HG03520 (cell line): ENCODE results near the gene CDC42SE1.

Experiments used
- ATAC-seq: cut with Tn5 transposase; IDR thresholded peaks from one replicate; pipeline ENCODE4 v1.9.1; 2021; ENCODE audit warnings: mild to moderate bottlenecking, moderate library complexity; ENCODE audit not compliant: unreplicated experiment

CDC42SE1 gene

GRCh38 chr1:151054971-151055547 is 4.4 kb downstream of the CDC42SE1 start:
- no peak for ATAC-seq

- no peak for ATAC-seq
Observed at GRCh38 chr1:151051356-151052009, 7.9 kb downstream of the CDC42SE1 start.

DNA sequence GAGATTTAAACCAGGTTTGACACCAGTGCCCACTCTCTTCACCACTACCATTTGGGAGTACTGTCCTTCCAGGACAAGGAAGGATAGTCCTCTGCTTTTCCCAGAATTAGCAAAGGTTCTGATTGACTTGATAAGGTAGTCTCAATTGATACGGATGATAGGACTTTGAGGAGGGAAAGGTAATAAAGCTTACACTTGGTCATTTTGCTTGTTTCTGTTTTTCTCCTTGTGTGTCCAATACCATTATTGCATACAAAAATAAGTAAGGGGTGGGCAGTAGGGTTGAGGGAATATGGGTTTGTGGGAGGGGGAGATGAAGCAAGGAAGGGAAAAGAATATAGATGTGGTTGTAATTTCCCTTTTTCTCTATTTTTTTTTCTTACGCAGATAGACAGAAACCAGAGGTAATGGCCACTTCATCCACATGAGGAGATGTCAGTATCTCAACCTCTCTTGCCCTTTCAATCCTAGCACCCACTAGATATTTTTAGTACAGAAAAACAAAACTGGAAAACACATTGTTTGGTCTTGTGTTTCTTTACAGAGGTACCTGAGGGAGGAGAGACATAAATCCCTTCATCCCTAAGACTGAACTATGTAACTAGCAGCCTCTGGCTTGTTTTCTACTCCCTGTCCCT is 9.3 kb downstream of the CDC42SE1 start:
- ATAC-seq, result no peak

DNA sequence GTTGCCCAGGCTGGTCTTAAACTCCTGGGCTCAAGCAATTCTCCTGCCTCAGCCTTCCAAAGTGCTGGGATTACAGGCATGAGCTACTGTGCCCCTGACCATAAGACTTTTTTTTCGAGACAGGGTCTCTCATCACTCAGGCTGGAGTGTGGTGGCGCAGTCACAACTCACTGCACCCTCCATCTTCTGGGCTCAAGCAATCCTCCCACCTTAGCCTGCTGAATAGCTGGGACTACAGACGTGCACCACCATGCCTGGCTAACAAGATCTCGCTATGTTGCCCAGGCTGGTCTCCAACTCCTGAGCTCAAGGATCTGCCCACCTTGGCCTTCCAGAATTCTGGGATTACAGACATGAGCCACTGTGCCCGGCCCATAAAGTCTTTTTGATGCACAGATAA is 10.0 kb downstream of the CDC42SE1 start:
- no peak for ATAC-seq

- ATAC-seq, result no peak
Observed at GRCh38 chr1:151048645-151049032, 10.8 kb downstream of the CDC42SE1 start.

DNA sequence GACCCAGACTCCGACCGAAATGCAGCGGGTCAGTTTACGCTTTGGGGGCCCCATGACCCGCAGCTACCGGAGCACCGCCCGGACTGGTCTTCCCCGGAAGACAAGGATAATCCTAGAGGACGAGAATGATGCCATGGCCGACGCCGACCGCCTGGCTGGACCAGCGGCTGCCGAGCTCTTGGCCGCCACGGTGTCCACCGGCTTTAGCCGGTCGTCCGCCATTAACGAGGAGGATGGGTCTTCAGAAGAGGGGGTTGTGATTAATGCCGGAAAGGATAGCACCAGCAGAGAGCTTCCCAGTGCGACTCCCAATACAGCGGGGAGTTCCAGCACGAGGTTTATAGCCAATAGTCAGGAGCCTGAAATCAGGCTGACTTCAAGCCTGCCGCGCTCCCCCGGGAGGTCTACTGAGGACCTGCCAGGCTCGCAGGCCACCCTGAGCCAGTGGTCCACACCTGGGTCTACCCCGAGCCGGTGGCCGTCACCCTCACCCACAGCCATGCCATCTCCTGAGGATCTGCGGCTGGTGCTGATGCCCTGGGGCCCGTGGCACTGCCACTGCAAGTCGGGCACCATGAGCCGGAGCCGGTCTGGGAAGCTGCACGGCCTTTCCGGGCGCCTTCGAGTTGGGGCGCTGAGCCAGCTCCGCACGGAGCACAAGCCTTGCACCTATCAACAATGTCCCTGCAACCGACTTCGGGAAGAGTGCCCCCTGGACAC is 11.3 kb downstream of the CDC42SE1 start:
- peak; percentile 54 for ATAC-seq

DNA sequence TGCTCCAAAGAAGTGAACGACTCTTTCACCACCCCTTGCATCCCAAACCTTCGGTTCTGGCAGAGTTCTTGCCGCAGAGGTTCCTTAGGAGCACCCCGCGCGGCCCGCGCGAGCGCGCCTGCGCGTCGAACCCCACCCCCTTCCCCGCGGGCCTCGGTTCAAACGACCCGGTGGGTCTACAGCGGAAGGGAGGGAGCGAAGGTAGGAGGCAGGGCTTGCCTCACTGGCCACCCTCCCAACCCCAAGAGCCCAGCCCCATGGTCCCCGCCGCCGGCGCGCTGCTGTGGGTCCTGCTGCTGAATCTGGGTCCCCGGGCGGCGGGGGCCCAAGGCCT is 11.9 kb downstream of the CDC42SE1 start, which contains the start of gene C1orf56:
Gene C1orf56, plus strand, starts transcription at position 161 of the 334 bp plus-strand sequence. Its CDS starts 97 bp downstream, at position 258.
- ATAC-seq, result no peak

GRCh38 chr1:151043163-151043562 is 16.3 kb downstream of the CDC42SE1 start:
- no peak for ATAC-seq

- no peak for ATAC-seq
Observed at GRCh38 chr1:151039521-151039920, 19.9 kb downstream of the CDC42SE1 start.

- ATAC-seq, result no peak
Observed at GRCh38 chr1:151037032-151037431, 22.4 kb downstream of the CDC42SE1 start.

DNA sequence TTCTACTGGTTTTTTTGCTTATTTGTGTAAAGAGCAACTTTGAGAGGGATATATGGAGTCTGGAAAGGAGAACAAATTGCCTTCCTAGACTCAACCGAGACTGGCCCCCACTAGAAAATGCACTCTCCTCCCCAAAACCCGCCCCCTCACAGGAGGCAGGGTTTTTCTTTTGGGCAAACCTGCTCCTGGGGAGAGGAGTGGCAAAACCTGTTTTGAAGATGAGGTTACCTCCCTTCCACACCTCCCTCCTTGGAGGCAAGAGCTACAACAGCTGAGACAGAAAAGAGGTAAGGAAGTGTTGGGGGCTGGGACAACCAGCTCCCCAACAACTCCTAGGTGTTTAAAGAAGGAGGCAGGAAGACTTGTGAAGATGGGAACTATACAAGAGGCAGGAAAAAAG is 23.1 kb downstream of the CDC42SE1 start, which contains the start of gene BNIPL:
Gene BNIPL, plus strand, starts transcription at position 231 of the 400 bp plus-strand sequence. Its CDS starts 140 bp downstream, at position 371.
- no peak for ATAC-seq

GRCh38 chr1:151035167-151035566 is 24.3 kb downstream of the CDC42SE1 start:
- no peak for ATAC-seq

GRCh38 chr1:151032164-151032563 is 27.3 kb downstream of the CDC42SE1 start:
- ATAC-seq, result no peak

GRCh38 chr1:151026460-151026859 is 33.0 kb downstream of the CDC42SE1 start:
- no peak for ATAC-seq

DNA sequence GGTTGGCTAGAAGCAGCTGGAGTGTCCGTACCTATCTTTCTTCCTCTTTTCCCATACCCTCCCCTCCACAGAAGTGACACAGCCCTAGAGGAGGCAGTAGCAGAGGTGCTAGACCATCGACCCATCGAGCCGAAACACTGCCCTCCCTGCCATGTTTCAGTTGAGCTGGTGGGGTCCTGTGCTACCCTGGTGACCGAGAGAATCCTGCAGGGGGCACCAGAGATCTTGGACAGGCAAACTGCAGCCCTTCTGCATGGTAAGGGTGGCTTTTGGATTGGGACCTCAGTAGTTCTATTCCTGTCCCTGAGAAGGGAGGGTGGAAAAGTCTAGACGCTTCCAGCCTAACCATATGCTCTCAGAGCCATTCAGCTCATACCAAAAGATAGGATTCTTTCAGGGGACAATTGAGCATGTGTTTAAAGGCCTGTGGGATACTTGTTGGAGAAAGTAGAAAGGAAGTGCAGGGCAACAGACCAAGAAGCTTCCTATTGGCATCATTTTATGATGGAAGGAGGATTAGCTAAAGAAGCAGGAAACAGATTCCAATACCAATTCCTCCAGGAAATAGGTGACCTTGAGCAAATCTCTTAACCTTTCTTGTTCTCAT is 34.8 kb downstream of the CDC42SE1 start:
- ATAC-seq, result no peak

DNA sequence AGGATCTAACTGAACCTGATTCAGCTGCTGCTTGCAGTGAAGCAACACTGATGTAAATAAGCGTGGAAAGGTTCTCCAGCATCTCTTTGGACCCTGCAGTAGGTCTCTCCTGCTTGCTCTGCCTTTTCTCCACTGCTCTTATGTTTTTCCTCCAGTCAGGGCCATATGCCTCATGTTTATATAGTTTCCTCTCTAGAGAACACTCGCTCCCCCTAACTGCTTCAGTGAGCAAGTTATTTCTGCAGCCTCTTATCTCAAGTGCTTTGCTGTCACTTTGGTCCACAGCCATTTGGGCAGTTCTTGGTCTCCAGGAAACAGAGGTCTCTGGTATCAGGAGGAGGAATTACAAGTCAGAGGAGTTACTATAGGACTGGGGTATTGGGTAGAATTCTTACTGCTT is 45.9 kb downstream of the CDC42SE1 start:
- no peak for ATAC-seq

GRCh38 chr1:151012684-151013471 is 46.5 kb downstream of the CDC42SE1 start:
- no peak for ATAC-seq

DNA sequence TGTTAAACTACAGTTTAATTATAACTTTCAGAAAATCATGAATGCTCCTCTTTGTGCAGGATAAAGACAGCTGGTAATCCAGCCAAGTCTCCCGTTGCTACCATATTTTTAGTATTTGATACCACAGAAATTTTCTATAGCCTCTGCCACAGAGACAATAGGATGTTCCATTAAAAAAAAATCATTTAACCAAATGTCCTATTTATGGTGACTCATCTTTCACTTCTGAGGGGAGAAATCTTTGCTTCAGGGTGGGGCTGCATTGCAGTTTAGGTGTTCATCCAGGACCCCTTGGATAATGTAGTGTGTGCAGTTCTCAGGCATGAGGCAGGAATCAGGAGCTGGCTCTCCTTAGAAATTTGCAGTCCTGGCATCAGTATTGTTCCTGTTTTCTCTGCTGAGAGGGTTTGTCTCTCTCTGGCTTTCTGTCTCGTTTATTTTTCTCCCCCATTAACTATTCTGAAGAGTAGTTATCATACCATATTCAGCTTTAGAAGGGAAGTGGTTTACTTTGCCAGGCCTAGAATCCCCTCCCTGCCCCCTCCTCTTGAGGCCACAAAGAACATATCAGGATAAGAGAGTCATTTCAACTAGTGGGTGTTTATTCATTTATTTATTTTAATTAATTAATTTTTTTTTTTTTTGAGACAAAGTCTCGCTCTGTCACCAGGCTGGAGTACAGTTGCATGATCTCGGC is 48.1 kb downstream of the CDC42SE1 start:
- no peak for ATAC-seq

DNA sequence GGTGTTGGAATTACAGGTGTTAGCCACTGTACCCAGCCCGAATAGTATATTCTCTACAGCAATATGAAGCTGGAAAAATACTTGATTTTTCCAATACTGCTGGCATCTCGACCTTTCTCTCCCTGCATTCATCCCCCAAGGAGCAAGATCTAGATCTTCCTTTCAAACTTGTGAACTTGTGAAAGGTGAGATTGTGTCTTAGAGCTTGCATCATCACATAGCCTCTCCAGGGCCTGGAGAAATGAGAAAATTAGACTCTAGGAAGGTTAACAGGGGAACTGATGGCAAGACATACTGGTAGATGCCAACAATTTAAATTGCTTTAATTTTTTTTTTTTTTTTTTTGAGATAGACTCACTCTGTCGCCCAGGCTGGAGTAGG is 49.1 kb downstream of the CDC42SE1 start:
- no peak for ATAC-seq
